ENCODE data around the gene MTX2. TPM values are rescaled to one million over a fixed set of nuclear protein-coding genes. Genes with fewer than 3 reads are reported as not detected.

MTX2 gene
- total and polyA plus RNA-seq, 10 of the 15 experiments (the other 5 are each of a cell fraction or from before 2014, with no cell fraction given) = 15.7 to 78.1 (median 55.0) TPM

GRCh38 chr2:176237456-176237855 lies 31.8 kb upstream of the MTX2 start:
- POLR2A ChIA-PET = no interaction called here
- Histone ChIP-seq H4K20me1 (ENCODE audit: control insufficient read depth, insufficient read depth) (no peaks in the 10 kb centered on the region), H3K4me2 (ENCODE audit: control insufficient read depth, insufficient read depth) (no peak overlapping the region), H3K9ac (ENCODE audit: control insufficient read depth, insufficient read depth, low read length) (no peak overlapping the region), H3K4me3 (no peak overlapping the region), H3K27ac (ENCODE audit: control insufficient read depth, insufficient read depth) (no peak overlapping the region), H3K27me3 (replicated peaks in 1 of 2; ENCODE audit: control insufficient read depth in 2 of 2, insufficient read depth in 2 of 2, low read length in 1 of 2) (no peaks in the 10 kb centered on the region; a peak in 1 of 4 replicates), H2AFZ (ENCODE audit: control insufficient read depth, low read depth, low read length) (no peak overlapping the region), H3K4me1 (ENCODE audit: control insufficient read depth, insufficient read depth, low read length) (no peaks in the 10 kb centered on the region), H3K36me3 (ENCODE audit: control insufficient read depth in 2 of 2, insufficient read depth in 2 of 2, low read length in 1 of 2) (no peaks in the 10 kb centered on the region), H3K79me2 (ENCODE audit: control insufficient read depth, insufficient read depth, low read length) (no peaks in the 10 kb centered on the region), H3K9me3 (replicated peaks; ENCODE audit: control insufficient read depth, insufficient read depth, low read length) (no peaks in the 10 kb centered on the region)
- intact Hi-C loops (cut with micrococcal nuclease; ENCODE audit: unreplicated experiment) = no loop called here
- whole genome bisulfite sequencing (ENCODE audit: insufficient coverage, insufficient replicate concordance, low lambda C conversion rate, missing lambda C conversion rate) = 13% methylated on average over 4 of the region's 4 CpGs
- no peak for DNase-seq (ENCODE audit: low read depth, low spot score)
- in situ Hi-C loops (cut with MboI) = no loop called here
- ATAC-seq = no peak
- SMC1A ChIA-PET (ENCODE audit: uncharacterized antibody, unreplicated experiment) = no interaction called here
- RAD21 ChIA-PET (ENCODE audit: unreplicated experiment) = no interaction called here
- CTCF ChIA-PET = no interaction called here
- FAIRE-seq = no peak
- no TSS peak for BruUV-seq (replicated peaks)
- TF ChIP-seq ZNF217 (IDR thresholded peaks at IDR 0.05) (no peak), RB1 (IDR thresholded peaks at IDR 0.05; ENCODE audit: borderline replicate concordance) (no peak), SP1 (IDR thresholded peaks at IDR 0.05; ENCODE audit: low read depth, low read length) (no peak), CHD1 (IDR thresholded peaks at IDR 0.05; ENCODE audit: low read depth, low read length) (no peak), RBBP5 (conservative IDR thresholded peaks at IDR 0.05) (no peak)

GRCh38 chr2:176239031-176239430 lies 30.2 kb upstream of the MTX2 start:
- ATAC-seq (no peak), FAIRE-seq (no peak), DNase-seq (ENCODE audit: low read depth, low spot score) (no peak)
- ChIA-PET CTCF (interaction anchor here (1.0 kb wide), 1 partner anchor 315 kb away, joined by 3 read pairs; no protein-coding TSS in a partner anchor), POLR2A (no interaction called here), SMC1A (ENCODE audit: uncharacterized antibody, unreplicated experiment) (interaction anchor here (0.7 to 1.5 kb wide), 2 partner anchors 37 to 227 kb away, joined by 3 to 4 read pairs; no protein-coding TSS in a partner anchor), RAD21 (ENCODE audit: unreplicated experiment) (interaction anchor here (1.1 kb wide), 1 partner anchor 216 kb away, joined by 3 read pairs; no protein-coding TSS in a partner anchor)
- no peak overlapping the region for H2AFZ ChIP-seq (ENCODE audit: control insufficient read depth, low read depth, low read length)
- no peaks in the 10 kb centered on the region for H3K36me3 ChIP-seq (ENCODE audit: control insufficient read depth in 2 of 2, insufficient read depth in 2 of 2, low read length in 1 of 2)
- no peaks in the 10 kb centered on the region for H4K20me1 ChIP-seq (ENCODE audit: control insufficient read depth, insufficient read depth)
- H3K9me3 ChIP-seq (replicated peaks; ENCODE audit: control insufficient read depth, insufficient read depth, low read length) = no peaks in the 10 kb centered on the region
- no peaks in the 10 kb centered on the region for H3K79me2 ChIP-seq (ENCODE audit: control insufficient read depth, insufficient read depth, low read length)
- H3K27me3 ChIP-seq (replicated peaks in 1 of 2; ENCODE audit: control insufficient read depth in 2 of 2, insufficient read depth in 2 of 2, low read length in 1 of 2) = no peaks in the 10 kb centered on the region; a peak in 2 of 4 replicates
- no peak overlapping the region for H3K4me3 ChIP-seq
- no peak overlapping the region for H3K4me2 ChIP-seq (ENCODE audit: control insufficient read depth, insufficient read depth)
- in situ Hi-C loops (cut with MboI) = no loop called here
- no peaks in the 10 kb centered on the region for H3K4me1 ChIP-seq (ENCODE audit: control insufficient read depth, insufficient read depth, low read length)
- no peak overlapping the region for H3K27ac ChIP-seq (ENCODE audit: control insufficient read depth, insufficient read depth)
- no TSS peak for BruUV-seq (replicated peaks)
- intact Hi-C loops (cut with micrococcal nuclease; ENCODE audit: unreplicated experiment) = no loop called here
- 58% methylated on average over 4 of the region's 4 CpGs for WGBS (ENCODE audit: insufficient coverage, insufficient replicate concordance, low lambda C conversion rate, missing lambda C conversion rate)
- no peak overlapping the region for H3K9ac ChIP-seq (ENCODE audit: control insufficient read depth, insufficient read depth, low read length)
- TF ChIP-seq MLLT1 (IDR thresholded peaks at IDR 0.05) (no peak), CEBPZ (IDR thresholded peaks at IDR 0.05; ENCODE audit: low read depth, low read length) (no peak), MYB (IDR thresholded peaks at IDR 0.05; ENCODE audit: borderline replicate concordance, low read depth, low read length) (no peak), SMAD1 (IDR thresholded peaks at IDR 0.05; ENCODE audit: low read depth, partially characterized antibody) (no peak), ELK1 (IDR thresholded peaks at IDR 0.05; ENCODE audit: low read depth, low read length) (no peak), POLR2AphosphoS2 (IDR thresholded peaks at IDR 0.05; ENCODE audit: low read depth, low read length) (no peak), SMAD5 (IDR thresholded peaks at IDR 0.05; ENCODE audit: low read depth) (no peak), CHD2 (IDR thresholded peaks at IDR 0.05; ENCODE audit: borderline replicate concordance, low read depth, low read length) (no peak), RCOR1 (conservative IDR thresholded peaks at IDR 0.05; ENCODE audit: low read depth, low read length) (no peak)
